NCI-H1417 treated with DMSO at 0.1 percent for 48 hours (cell line): ENCODE measurements around the gene PPIP5K1.
A peak's percentile ranks its signal among the peaks of the same experiment; 100 is the strongest.

ENCODE experiments used
- DNase-seq: peaks from one replicate; lab custom pipeline; 2025; lab: John Stamatoyannopoulos, UW

PPIP5K1 gene

GRCh38 chr15:43517354-43518196, 72.4 kb downstream of the PPIP5K1 start, which contains the start of gene MAP1A:
MAP1A (plus strand) TSS chr15:43517608; CDS start chr15:43521474, 3,866 bp downstream.
- no peak for DNase-seq

GRCh38 chr15:43516801-43517353, 73.1 kb downstream of the PPIP5K1 start:
- no peak for DNase-seq

- DNase-seq = no peak
Observed at GRCh38 chr15:43516185-43516584, 73.8 kb downstream of the PPIP5K1 start.

GRCh38 chr15:43515741-43516140, 74.3 kb downstream of the PPIP5K1 start:
- no peak for DNase-seq

- no peak for DNase-seq
Observed at GRCh38 chr15:43514241-43515057, 75.6 kb downstream of the PPIP5K1 start.

- no peak for DNase-seq
Observed at GRCh38 chr15:43513550-43513949, 76.5 kb downstream of the PPIP5K1 start.

GRCh38 chr15:43511012-43511885, 78.8 kb downstream of the PPIP5K1 start:
- DNase-seq = no peak

GRCh38 chr15:43510200-43511011, 79.6 kb downstream of the PPIP5K1 start:
- DNase-seq = peak; percentile 87

- DNase-seq = no peak
Observed at GRCh38 chr15:43509660-43510199, 80.3 kb downstream of the PPIP5K1 start.

- DNase-seq = no peak
Observed at GRCh38 chr15:43508991-43509659, 80.9 kb downstream of the PPIP5K1 start.

GRCh38 chr15:43508421-43508820, 81.6 kb downstream of the PPIP5K1 start:
- no peak for DNase-seq

GRCh38 chr15:43505738-43506137, 84.3 kb downstream of the PPIP5K1 start:
- DNase-seq = no peak

- no peak for DNase-seq
Observed at GRCh38 chr15:43499635-43500034, 90.4 kb downstream of the PPIP5K1 start.

- DNase-seq = no peak
Observed at GRCh38 chr15:43498990-43499389, 91.0 kb downstream of the PPIP5K1 start.

GRCh38 chr15:43493703-43494472, 96.1 kb downstream of the PPIP5K1 start:
- DNase-seq = no peak

GRCh38 chr15:43492673-43493601, 97.1 kb downstream of the PPIP5K1 start, which contains the start of gene TP53BP1:
TP53BP1 (minus strand) TSS chr15:43493156; CDS start chr15:43493043, 113 bp downstream.
- peak; percentile 32 for DNase-seq

- DNase-seq = no peak
Observed at GRCh38 chr15:43492266-43492665, 97.7 kb downstream of the PPIP5K1 start.

GRCh38 chr15:43489191-43489590, 100.8 kb downstream of the PPIP5K1 start:
- no peak for DNase-seq
